Mucosa of stomach (tissue), 1 donor: Measurements from ENCODE around the gene SYNJ2.
"Not testable (repeated sequence)": the region's sequence is repeated elsewhere in the genome, so short reads cannot be mapped to it uniquely, and the experiment has no call there.

ENCODE experiments used
- H3K27me3 ChIP-seq: one replicate; pipeline ENCODE4 v1.7.0; 2013; ENCODE audit warnings: mild to moderate bottlenecking, low read length; ENCODE audit not compliant: control insufficient read depth, insufficient read depth
- H3K36me3 ChIP-seq: one replicate; pipeline ENCODE4 v1.7.0; 2013; ENCODE audit warnings: low read length; ENCODE audit not compliant: control insufficient read depth, insufficient read depth
- H3K4me1 ChIP-seq: one replicate; pipeline ENCODE4 v1.7.0; 2013; ENCODE audit warnings: mild to moderate bottlenecking, low read length; ENCODE audit not compliant: control insufficient read depth, insufficient read depth
- H3K4me3 ChIP-seq: one replicate; pipeline ENCODE4 v1.7.0; 2013; ENCODE audit warnings: low read length
- H3K9ac ChIP-seq: one replicate; pipeline ENCODE4 v1.7.0; 2013; ENCODE audit warnings: mild to moderate bottlenecking, low read length, moderate library complexity
- H3K9me3 ChIP-seq: one replicate; pipeline ENCODE4 v1.7.0; 2013; ENCODE audit warnings: mild to moderate bottlenecking, low read length, moderate library complexity; ENCODE audit not compliant: control insufficient read depth
- donor health status: Pancreatic carcinoma.

The SYNJ2 gene

GRCh38 chr6:157946865-157947532 is 34.7 kb upstream of the SYNJ2 start:
- Histone ChIP-seq H3K4me1 (peaks cover 7% of the 10 kb centered on the region), H3K27me3 (no peaks in the 10 kb centered on the region), H3K36me3 (peaks cover 4% of the 10 kb centered on the region), H3K9me3 (no peaks in the 10 kb centered on the region), H3K9ac (no peak overlapping the region), H3K4me3 (no peak overlapping the region)

DNA sequence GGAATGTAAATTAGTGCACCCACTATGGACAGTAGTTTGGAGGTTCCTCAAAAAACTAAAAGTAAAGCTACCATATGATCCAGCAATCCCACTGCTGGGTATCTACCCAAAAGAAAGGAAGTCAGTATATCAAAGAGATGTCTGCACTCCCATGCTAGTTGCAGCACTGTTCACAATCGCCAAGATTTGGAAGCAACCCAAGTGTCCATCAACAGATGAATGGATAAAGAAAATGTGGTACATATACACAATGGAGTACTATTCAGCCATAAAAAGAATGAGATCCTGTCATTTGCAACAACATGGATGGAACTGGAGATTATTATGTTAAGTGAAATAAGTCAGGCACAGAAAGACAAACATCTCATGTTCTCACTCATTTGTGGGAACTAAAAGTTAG is 30.8 kb upstream of the SYNJ2 start:
- H3K27me3 ChIP-seq, H3K4me3 ChIP-seq, H3K9me3 ChIP-seq, H3K9ac ChIP-seq, H3K36me3 ChIP-seq: not testable (repeated sequence)
- peaks cover 35% of the 10 kb centered on the region for H3K4me1 ChIP-seq

GRCh38 chr6:157951828-157952227 is 29.8 kb upstream of the SYNJ2 start:
- no peaks in the 10 kb centered on the region for H3K9me3 ChIP-seq
- no peaks in the 10 kb centered on the region for H3K27me3 ChIP-seq
- H3K4me3 ChIP-seq, result no peak overlapping the region
- H3K36me3 ChIP-seq, result no peaks in the 10 kb centered on the region
- no peak overlapping the region for H3K9ac ChIP-seq
- H3K4me1 ChIP-seq, result peaks cover 35% of the 10 kb centered on the region

DNA sequence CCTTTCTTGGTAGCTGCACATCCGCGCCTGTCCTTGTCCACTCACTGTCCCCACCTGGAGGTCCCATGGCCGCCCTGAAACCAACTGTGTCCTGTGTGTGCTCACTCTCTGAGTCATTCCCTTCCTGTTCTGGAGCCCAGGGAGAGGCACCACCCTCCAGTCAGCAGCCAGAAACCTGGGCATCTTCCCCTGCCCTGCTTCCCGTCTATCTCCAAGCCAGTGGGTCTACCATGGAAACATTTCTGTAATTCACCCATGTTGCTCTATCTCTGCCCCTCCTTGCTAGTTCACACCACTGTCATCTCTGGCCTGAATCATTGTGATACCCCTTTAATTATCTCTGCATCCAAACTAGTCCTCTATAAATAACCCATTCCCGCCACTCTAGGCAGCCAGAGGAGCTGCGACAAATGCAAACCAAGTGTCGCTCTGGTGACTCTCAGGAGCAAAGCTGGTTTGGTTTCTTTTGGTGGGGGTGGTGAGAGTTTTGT is 28.8 kb upstream of the SYNJ2 start:
- Histone ChIP-seq H3K9ac (peak overlapping the region; percentile 60), H3K36me3 (no peaks in the 10 kb centered on the region), H3K4me3 (no peak overlapping the region), H3K27me3 (no peaks in the 10 kb centered on the region), H3K4me1 (peaks cover 35% of the 10 kb centered on the region), H3K9me3 (no peaks in the 10 kb centered on the region)

DNA sequence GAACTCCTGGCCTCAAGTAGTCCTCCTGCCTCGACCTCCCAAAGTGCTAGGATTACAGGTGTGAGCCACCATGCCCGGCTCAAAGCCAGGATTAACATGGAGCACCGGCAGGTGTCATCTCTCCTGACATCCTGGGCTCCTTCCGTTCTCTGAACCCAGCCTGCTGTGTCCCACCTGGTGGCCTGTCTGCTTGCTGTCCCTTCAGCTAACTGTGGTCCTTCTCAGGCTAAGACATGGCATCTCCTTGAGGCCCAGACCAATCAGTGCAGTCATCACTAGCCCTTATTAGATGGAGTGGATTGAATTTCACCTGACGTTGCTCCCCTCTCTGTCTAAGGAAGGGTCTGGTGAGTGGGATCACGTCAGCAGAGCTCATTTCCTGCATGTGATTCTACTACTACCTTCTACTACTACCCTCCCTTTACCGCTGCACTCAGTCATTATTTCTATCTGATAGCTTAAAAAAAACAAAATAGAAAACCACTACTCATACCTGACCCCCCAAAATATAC is 28.0 kb upstream of the SYNJ2 start:
- Histone ChIP-seq H3K4me1 (peaks cover 35% of the 10 kb centered on the region), H3K9ac (peak overlapping the region; percentile 60), H3K4me3 (no peak overlapping the region), H3K36me3 (no peaks in the 10 kb centered on the region), H3K27me3 (no peaks in the 10 kb centered on the region), H3K9me3 (no peaks in the 10 kb centered on the region)

DNA sequence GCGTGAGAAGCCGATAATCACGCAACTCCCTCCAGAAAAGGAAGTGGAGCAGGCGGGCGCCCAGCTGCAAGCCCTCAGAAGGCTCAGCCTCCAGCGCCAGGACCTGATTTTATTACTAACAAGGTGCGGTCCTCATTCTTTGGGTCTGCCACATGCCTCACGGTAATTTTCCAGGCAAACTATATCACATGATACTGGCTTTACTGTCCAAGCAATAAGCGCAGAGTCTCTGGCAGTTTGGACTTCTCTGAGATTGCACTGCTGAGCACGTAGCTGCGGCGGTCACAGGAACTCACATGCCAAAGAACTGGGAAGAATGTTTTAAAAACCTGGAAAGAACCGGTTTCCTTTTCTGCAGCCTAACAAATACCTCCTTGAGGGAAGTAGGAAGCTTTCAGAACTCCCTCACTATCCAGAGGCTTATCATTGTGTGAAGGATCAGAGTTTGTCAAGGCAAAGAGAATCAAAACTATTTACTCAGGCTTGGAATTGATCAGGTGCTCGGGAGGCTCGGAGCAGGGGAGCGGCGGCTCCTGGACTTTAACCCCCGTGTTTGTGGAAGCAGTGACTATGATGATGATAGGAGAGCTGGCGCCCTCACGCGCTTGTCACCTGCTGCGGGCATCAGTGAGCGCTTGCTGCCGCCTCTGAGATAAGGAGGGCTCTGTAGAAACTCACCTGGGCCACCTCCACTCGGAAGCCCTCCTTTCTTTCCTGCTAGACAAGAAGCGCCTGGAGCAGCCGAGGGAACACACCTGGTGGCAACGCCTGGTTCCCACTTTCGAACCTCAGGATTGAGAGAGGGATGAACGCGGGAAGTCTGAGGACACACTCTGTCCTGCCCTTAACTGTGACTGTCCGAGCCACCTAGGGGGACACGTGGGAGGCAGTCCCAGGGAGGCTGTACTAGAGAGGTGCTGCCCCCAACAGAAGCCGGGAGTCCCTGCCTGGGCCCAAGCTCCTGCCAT is 27.2 kb upstream of the SYNJ2 start:
- Histone ChIP-seq H3K27me3 (no peaks in the 10 kb centered on the region), H3K9ac (peak overlapping the region; percentile 60), H3K9me3 (no peaks in the 10 kb centered on the region), H3K4me1 (peaks cover 35% of the 10 kb centered on the region), H3K4me3 (no peak overlapping the region), H3K36me3 (no peaks in the 10 kb centered on the region)

GRCh38 chr6:157955675-157956074 is 26.0 kb upstream of the SYNJ2 start:
- Histone ChIP-seq H3K9ac (no peak overlapping the region), H3K27me3 (no peaks in the 10 kb centered on the region), H3K4me1 (peaks cover 35% of the 10 kb centered on the region), H3K36me3 (no peaks in the 10 kb centered on the region), H3K9me3 (no peaks in the 10 kb centered on the region), H3K4me3 (no peak overlapping the region)

DNA sequence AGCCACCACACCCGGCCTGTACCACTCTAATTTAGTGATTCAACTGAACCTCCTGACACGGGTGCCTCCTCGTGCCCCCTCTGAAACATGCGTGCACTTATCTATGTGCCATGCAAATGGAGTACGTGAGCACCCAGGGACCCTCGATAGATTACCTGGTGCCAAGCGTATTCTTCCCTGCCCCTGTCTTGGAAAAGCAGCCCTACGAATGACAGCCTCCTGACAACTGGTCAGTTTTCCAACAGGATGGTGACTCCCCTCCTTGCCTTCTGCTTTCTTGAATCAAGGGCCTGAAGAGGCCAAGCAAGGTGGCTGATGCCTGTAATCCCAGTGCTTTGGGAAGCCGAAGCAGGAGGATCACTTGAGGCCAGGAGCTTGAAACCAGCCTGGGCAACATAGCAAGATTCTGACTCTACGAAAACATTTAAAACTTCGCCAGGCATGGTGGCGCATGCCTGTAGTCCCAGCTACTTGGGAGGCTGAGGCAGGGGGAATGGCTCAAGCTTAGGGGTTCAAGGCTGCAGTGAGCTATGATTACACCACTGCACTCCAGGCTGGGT is 25.4 kb upstream of the SYNJ2 start:
- Histone ChIP-seq H3K27me3 (no peaks in the 10 kb centered on the region), H3K9me3 (no peaks in the 10 kb centered on the region), H3K4me3 (no peak overlapping the region), H3K36me3 (no peaks in the 10 kb centered on the region), H3K9ac (no peak overlapping the region), H3K4me1 (peaks cover 35% of the 10 kb centered on the region)

DNA sequence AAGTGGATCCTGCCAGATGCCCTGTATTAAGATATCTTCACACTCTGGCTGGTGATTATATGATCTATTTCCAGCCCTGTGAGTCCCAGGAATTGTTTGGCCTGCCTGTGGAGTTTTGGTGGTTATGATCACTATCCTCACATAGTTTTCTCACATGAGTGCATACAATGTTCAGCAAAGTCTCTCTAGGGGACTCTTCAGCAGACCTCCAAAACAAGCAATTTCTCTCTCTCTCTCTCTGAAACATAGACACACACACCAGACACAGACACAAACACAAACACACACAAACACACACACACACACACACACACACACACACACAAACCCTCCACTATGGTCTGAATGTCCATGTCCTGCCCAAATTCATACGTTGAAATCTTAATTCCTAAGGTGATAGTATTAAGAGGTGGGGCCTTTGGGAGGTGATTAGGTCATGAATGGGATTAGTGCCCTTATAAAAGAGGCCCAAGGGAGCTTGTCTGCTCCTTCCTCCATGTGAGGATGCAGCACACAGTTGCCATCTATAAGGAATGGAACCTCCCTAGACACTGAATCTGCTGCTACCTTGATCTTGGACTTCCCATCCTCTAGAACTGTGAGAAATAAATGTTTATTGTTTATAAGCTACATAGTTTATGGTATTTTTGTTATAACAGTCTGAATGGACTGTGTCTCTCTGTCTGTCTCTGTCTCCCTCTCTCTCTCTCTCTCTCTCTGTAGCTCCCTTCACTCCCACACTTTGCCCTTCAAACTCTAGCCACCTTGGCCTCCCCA is 22.0 kb upstream of the SYNJ2 start:
- Histone ChIP-seq H3K9me3 (no peaks in the 10 kb centered on the region), H3K4me3 (no peak overlapping the region), H3K9ac (no peak overlapping the region), H3K4me1 (peaks cover 5% of the 10 kb centered on the region), H3K27me3 (no peaks in the 10 kb centered on the region), H3K36me3 (no peaks in the 10 kb centered on the region)

DNA sequence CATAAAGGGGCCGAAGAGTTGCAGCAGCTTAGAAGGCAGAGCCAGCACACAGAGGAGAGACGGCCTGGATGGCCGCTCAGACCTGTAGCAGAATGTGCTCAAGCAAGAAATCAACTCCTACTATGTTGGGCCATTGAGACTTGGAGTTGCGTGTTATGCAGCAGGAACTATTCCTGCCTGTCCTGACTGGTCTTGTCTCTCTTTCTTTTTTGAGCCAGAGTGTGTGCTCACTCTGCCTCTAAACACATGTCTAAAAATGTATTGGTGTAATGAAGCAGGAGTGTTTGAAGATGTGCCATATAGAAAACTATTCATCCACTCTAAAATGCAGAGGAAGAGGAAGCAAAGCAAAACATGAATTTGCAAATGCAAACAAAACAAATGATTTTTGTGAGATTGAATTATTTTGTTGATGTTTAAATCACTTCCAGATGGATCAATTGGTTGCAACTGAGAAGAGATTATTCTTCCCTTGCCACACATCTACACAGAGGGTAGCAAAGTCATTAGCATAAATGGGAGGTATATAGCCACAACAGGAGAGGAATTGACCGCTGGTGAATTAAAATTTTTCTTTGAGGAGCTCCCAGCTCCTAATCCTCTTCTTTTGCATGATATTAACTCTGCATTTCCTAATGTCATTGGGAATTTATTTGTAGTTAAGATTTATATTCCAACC is 20.4 kb upstream of the SYNJ2 start:
- Histone ChIP-seq H3K9me3 (no peaks in the 10 kb centered on the region), H3K4me1 (peaks cover under 1% of the 10 kb centered on the region), H3K4me3 (no peak overlapping the region), H3K9ac (no peak overlapping the region), H3K27me3 (no peaks in the 10 kb centered on the region), H3K36me3 (no peaks in the 10 kb centered on the region)
